NK-92 treated with Interleukin-12 subunit alpha and Interleukin-12 subunit beta, amount 100 ng/mL, for 24 hours (cell line): ENCODE measurements around the gene DPP6.
"Not testable (repeated sequence)": the region's sequence is repeated elsewhere in the genome, so short reads cannot be mapped to it uniquely, and the experiment has no call there.

Experiments used
- DNase-seq: peaks from one replicate; lab custom pipeline; 2025; lab: John Stamatoyannopoulos, UW

Gene DPP6

GRCh38 chr7:154148791-154149516 lies 96.8 kb downstream of the DPP6 start:
- not testable (repeated sequence) for DNase-seq

GRCh38 chr7:154150656-154151055 lies 98.5 kb downstream of the DPP6 start:
- DNase-seq, result not testable (repeated sequence)

- not testable (repeated sequence) for DNase-seq
These were observed 99.1 kb downstream of the DPP6 start for GRCh38 chr7:154151306-154151705.

- not testable (repeated sequence) for DNase-seq
These were observed 103.7 kb downstream of the DPP6 start for GRCh38 chr7:154155928-154156327.

GRCh38 chr7:154162921-154163320 lies 110.7 kb downstream of the DPP6 start:
- DNase-seq, result not testable (repeated sequence)

- DNase-seq, result not testable (repeated sequence)
These were observed 111.4 kb downstream of the DPP6 start for GRCh38 chr7:154163642-154164041.

GRCh38 chr7:154167051-154167450 lies 114.9 kb downstream of the DPP6 start:
- no peak for DNase-seq

GRCh38 chr7:154167807-154168206 lies 115.6 kb downstream of the DPP6 start:
- DNase-seq, result no peak

GRCh38 chr7:154171422-154171821 lies 119.2 kb downstream of the DPP6 start:
- no peak for DNase-seq

- no peak for DNase-seq
These were observed 120.0 kb downstream of the DPP6 start for GRCh38 chr7:154172236-154172635.

- DNase-seq, result no peak
These were observed 125.4 kb downstream of the DPP6 start for GRCh38 chr7:154177584-154177983.

GRCh38 chr7:154178895-154179294 lies 126.7 kb downstream of the DPP6 start:
- DNase-seq, result no peak

- no peak for DNase-seq
These were observed 131.3 kb downstream of the DPP6 start for GRCh38 chr7:154183482-154183881.

- DNase-seq, result no peak
These were observed 131.7 kb downstream of the DPP6 start for GRCh38 chr7:154183946-154184345.

GRCh38 chr7:154186811-154187210 lies 134.6 kb downstream of the DPP6 start:
- no peak for DNase-seq

- DNase-seq, result no peak
These were observed 136.1 kb downstream of the DPP6 start for GRCh38 chr7:154188330-154188729.

GRCh38 chr7:154195266-154195665 lies 143.1 kb downstream of the DPP6 start:
- no peak for DNase-seq

GRCh38 chr7:154198481-154198880 lies 146.3 kb downstream of the DPP6 start:
- no peak for DNase-seq

- DNase-seq, result no peak
These were observed 148.0 kb downstream of the DPP6 start for GRCh38 chr7:154200241-154200640.

- no peak for DNase-seq
These were observed 149.8 kb downstream of the DPP6 start for GRCh38 chr7:154202002-154202401.

GRCh38 chr7:154204046-154204445 lies 151.8 kb downstream of the DPP6 start:
- DNase-seq, result no peak

- DNase-seq, result no peak
These were observed 160.7 kb downstream of the DPP6 start for GRCh38 chr7:154212861-154213260.

- DNase-seq, result no peak
These were observed 165.6 kb downstream of the DPP6 start for GRCh38 chr7:154217688-154218340.

- DNase-seq, result no peak
These were observed 179.5 kb downstream of the DPP6 start for GRCh38 chr7:154231732-154232131.
